T-helper 17 cell (primary cell): ENCODE data around the gene IGF1R. TPM values are rescaled to one million over a fixed set of nuclear protein-coding genes. Genes with fewer than 3 reads are reported as not detected.
A peak's percentile ranks its signal among the peaks of the same experiment; 100 is the strongest.

ENCODE experiments used
- ATAC-seq: fragments of 150-1000 bp; cut with Tn5 transposase; 2 replicates; pipeline ENCODE4 v1.10.0; 2021; ENCODE audit warnings: mild to moderate bottlenecking, moderate library complexity
- DNase-seq, 3 donors: peaks; one replicate each; pipeline versions ENCODE4 v3.0.0 to v3.0.0-alpha.2; 2020 to 2021
- H3K9me3 ChIP-seq: one replicate; pipeline ENCODE4 v1.7.0; 2013; ENCODE audit warnings: low read length, mild to moderate bottlenecking; ENCODE audit not compliant: control insufficient read depth, poor library complexity, severe bottlenecking
- H3K27ac Mint-ChIP-seq: one replicate; pipeline ENCODE4 v1.8.0; 2022; ENCODE audit warnings: mild to moderate bottlenecking, moderate library complexity, mixed read lengths
- H3K27me3 Mint-ChIP-seq: one replicate; pipeline ENCODE4 v1.8.0; 2022; ENCODE audit warnings: mixed read lengths
- H3K36me3 Mint-ChIP-seq: one replicate; pipeline ENCODE4 v1.8.0; 2022; ENCODE audit warnings: low read depth, mixed read lengths
- H3K4me1 Mint-ChIP-seq: one replicate; pipeline ENCODE4 v1.8.0; 2022; ENCODE audit warnings: mild to moderate bottlenecking, mixed read lengths
- H3K4me3 Mint-ChIP-seq: one replicate; pipeline ENCODE4 v1.8.0; 2022; ENCODE audit warnings: mild to moderate bottlenecking, moderate library complexity, mixed read lengths
- total RNA-seq, 4 donors: library from RNA in 2 of 4; stranded (reverse) in 2 of 4; gene quantifications; one replicate each; pipeline ENCODE4 v1.2.3 and lab custom pipeline; 2022 to 2026

IGF1R gene
- total RNA-seq, 2 donors from 2014 or later = 13.7 to 27.1 TPM

GRCh38 chr15:98834976-98835375 is 186.6 kb downstream of the IGF1R start:
- H3K4me3 Mint-ChIP-seq = no peak overlapping the region
- H3K27ac Mint-ChIP-seq = no peak overlapping the region
- no peaks in the 10 kb centered on the region for H3K27me3 Mint-ChIP-seq
- no peaks in the 10 kb centered on the region for H3K4me1 Mint-ChIP-seq
- no peaks in the 10 kb centered on the region for H3K36me3 Mint-ChIP-seq
- ATAC-seq (no peak), DNase-seq (no peak)
- peaks cover 7% of the 10 kb centered on the region for H3K9me3 ChIP-seq

- H3K27me3 Mint-ChIP-seq = no peaks in the 10 kb centered on the region
These were observed 187.5 kb downstream of the IGF1R start for GRCh38 chr15:98835876-98836275.

GRCh38 chr15:98838387-98839259 is 190.3 kb downstream of the IGF1R start:
- H3K9me3 ChIP-seq = no peaks in the 10 kb centered on the region
- Mint-ChIP-seq H3K27ac (no peak overlapping the region), H3K4me1 (no peaks in the 10 kb centered on the region)

More at GRCh38 chr15:98835876-98836275, 187.5 kb downstream of the IGF1R start:
- DNase-seq (no peak), ATAC-seq (no peak)
- H3K9me3 ChIP-seq = peaks cover 7% of the 10 kb centered on the region
- no peak overlapping the region for H3K27ac Mint-ChIP-seq
- H3K4me3 Mint-ChIP-seq = no peak overlapping the region
- H3K4me1 Mint-ChIP-seq = no peaks in the 10 kb centered on the region
- no peaks in the 10 kb centered on the region for H3K36me3 Mint-ChIP-seq

GRCh38 chr15:98840053-98840452 is 191.7 kb downstream of the IGF1R start:
- DNase-seq = no peak
- H3K9me3 ChIP-seq = no peaks in the 10 kb centered on the region
- H3K4me1 Mint-ChIP-seq = peaks cover 2% of the 10 kb centered on the region
- no peaks in the 10 kb centered on the region for H3K27me3 Mint-ChIP-seq
- no peak overlapping the region for H3K27ac Mint-ChIP-seq
- no peaks in the 10 kb centered on the region for H3K36me3 Mint-ChIP-seq
- no peak overlapping the region for H3K4me3 Mint-ChIP-seq
- ATAC-seq = no peak

More at GRCh38 chr15:98838387-98839259, 190.3 kb downstream of the IGF1R start:
- no peaks in the 10 kb centered on the region for H3K27me3 Mint-ChIP-seq
- H3K36me3 Mint-ChIP-seq = no peaks in the 10 kb centered on the region
- DNase-seq = no peak
- H3K4me3 Mint-ChIP-seq = no peak overlapping the region
- no peak for ATAC-seq

GRCh38 chr15:98841419-98841970 is 193.2 kb downstream of the IGF1R start:
- H3K9me3 ChIP-seq = no peaks in the 10 kb centered on the region
- no peak overlapping the region for H3K27ac Mint-ChIP-seq
- H3K27me3 Mint-ChIP-seq = no peaks in the 10 kb centered on the region
- ATAC-seq (no peak), DNase-seq (no peak)
- H3K4me1 Mint-ChIP-seq = peaks cover 8% of the 10 kb centered on the region
- no peaks in the 10 kb centered on the region for H3K36me3 Mint-ChIP-seq
- no peak overlapping the region for H3K4me3 Mint-ChIP-seq

- no peak for ATAC-seq
- no peaks in the 10 kb centered on the region for H3K36me3 Mint-ChIP-seq
- H3K27me3 Mint-ChIP-seq = no peaks in the 10 kb centered on the region
- no peak overlapping the region for H3K4me3 Mint-ChIP-seq
- no peak overlapping the region for H3K27ac Mint-ChIP-seq
- DNase-seq = no peak
- H3K4me1 Mint-ChIP-seq = peaks cover 8% of the 10 kb centered on the region
- no peaks in the 10 kb centered on the region for H3K9me3 ChIP-seq
These were observed 194.0 kb downstream of the IGF1R start for GRCh38 chr15:98842192-98842972.

- ATAC-seq (no peak), DNase-seq (no peak)
- Mint-ChIP-seq H3K4me1 (peaks cover 8% of the 10 kb centered on the region), H3K27ac (no peak overlapping the region), H3K4me3 (no peak overlapping the region), H3K27me3 (no peaks in the 10 kb centered on the region), H3K36me3 (no peaks in the 10 kb centered on the region)
- H3K9me3 ChIP-seq = no peaks in the 10 kb centered on the region
These were observed 194.6 kb downstream of the IGF1R start for GRCh38 chr15:98842973-98843285.

- H3K9me3 ChIP-seq = no peaks in the 10 kb centered on the region
- H3K4me3 Mint-ChIP-seq = no peak overlapping the region
- no peak overlapping the region for H3K27ac Mint-ChIP-seq
- DNase-seq (no peak), ATAC-seq (no peak)
- H3K27me3 Mint-ChIP-seq = no peaks in the 10 kb centered on the region
- H3K36me3 Mint-ChIP-seq = no peaks in the 10 kb centered on the region
- peaks cover 8% of the 10 kb centered on the region for H3K4me1 Mint-ChIP-seq
These were observed 195.5 kb downstream of the IGF1R start for GRCh38 chr15:98843844-98844243.

GRCh38 chr15:98844261-98844660 is 195.9 kb downstream of the IGF1R start:
- peaks cover 8% of the 10 kb centered on the region for H3K4me1 Mint-ChIP-seq
- no peaks in the 10 kb centered on the region for H3K36me3 Mint-ChIP-seq
- H3K4me3 Mint-ChIP-seq = no peak overlapping the region
- DNase-seq (no peak), ATAC-seq (no peak)
- no peaks in the 10 kb centered on the region for H3K9me3 ChIP-seq
- no peak overlapping the region for H3K27ac Mint-ChIP-seq
- no peaks in the 10 kb centered on the region for H3K27me3 Mint-ChIP-seq

- Mint-ChIP-seq H3K4me1 (peaks cover 12% of the 10 kb centered on the region), H3K36me3 (no peaks in the 10 kb centered on the region), H3K27me3 (no peaks in the 10 kb centered on the region), H3K27ac (peak overlapping the region; percentile 14), H3K4me3 (no peak overlapping the region)
- H3K9me3 ChIP-seq = no peaks in the 10 kb centered on the region
- DNase-seq (no peak), ATAC-seq (no peak)
These were observed 197.0 kb downstream of the IGF1R start for GRCh38 chr15:98845138-98845884.

- Mint-ChIP-seq H3K36me3 (no peaks in the 10 kb centered on the region), H3K27me3 (no peaks in the 10 kb centered on the region), H3K4me1 (peaks cover 31% of the 10 kb centered on the region), H3K4me3 (peak overlapping the region; percentile 96), H3K27ac (peak overlapping the region; percentile 98)
- ATAC-seq = peak; percentile 54
- DNase-seq = peak; percentile 42 to 59 (median 48)
- H3K9me3 ChIP-seq = no peaks in the 10 kb centered on the region
These were observed 202.7 kb downstream of the IGF1R start for GRCh38 chr15:98850961-98851572.

GRCh38 chr15:98853161-98853560 is 204.8 kb downstream of the IGF1R start:
- no peaks in the 10 kb centered on the region for H3K9me3 ChIP-seq
- DNase-seq (peak; percentile 28 to 57 (median 48)), ATAC-seq (peak; percentile 59)
- no peaks in the 10 kb centered on the region for H3K27me3 Mint-ChIP-seq
- peak overlapping the region; percentile 98 for H3K27ac Mint-ChIP-seq
- no peaks in the 10 kb centered on the region for H3K36me3 Mint-ChIP-seq
- peaks cover 29% of the 10 kb centered on the region for H3K4me1 Mint-ChIP-seq
- peak overlapping the region; percentile 96 for H3K4me3 Mint-ChIP-seq
